ENCODE results near the gene DUS3L.
"Not testable (repeated sequence)": the region's sequence is repeated elsewhere in the genome, so short reads cannot be mapped to it uniquely, and the experiment has no call there.

DUS3L gene

DNA sequence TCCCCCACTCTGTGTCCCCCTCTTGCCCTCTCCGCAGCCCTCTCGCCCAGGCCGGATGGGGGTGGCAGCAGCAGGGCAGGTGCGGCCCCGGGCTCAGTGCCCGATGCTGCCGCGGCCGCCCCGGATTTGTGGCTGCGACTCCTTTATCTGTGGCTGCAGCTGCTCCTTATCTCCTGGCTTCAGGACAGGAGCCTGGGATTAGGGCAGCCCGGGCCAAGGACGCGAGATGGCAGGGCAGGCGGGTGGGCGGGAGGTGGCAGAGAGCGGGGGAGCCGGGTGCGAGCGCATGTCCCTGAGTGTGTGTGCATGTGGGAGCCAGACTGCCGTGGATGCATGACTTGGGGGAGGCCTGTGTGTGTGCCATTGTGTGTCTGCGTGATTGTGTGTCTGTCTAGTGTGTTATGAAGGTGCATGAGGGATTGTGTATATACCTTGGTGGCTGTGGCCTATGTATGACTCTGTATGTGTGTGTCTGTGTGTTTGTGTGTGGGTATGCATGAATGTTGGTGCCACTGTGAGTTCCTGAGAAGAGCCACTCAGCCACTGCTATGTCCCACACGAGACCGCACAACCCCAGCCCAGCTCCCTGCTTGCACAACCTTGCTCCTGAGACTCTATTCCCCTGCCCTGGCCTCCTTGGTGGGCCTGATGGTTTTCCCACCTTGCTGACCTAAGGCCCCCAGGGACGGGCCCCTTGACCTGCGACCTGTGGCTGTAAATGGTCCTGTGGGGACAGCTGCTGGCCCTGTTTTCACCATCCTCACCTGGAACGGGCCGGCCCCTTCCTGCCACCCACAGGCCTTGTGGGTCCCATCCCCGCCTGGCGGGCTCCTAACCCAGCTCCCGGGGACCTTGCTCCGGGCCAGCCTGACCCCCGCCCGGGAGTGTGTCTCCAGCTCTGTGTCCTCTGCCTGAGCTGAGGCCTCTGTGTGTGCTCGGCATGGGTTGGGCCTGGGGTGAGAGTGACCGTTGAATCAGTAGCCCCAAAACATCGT lies 8.6 kb upstream of the DUS3L start:
- DNase-seq (ENCODE audit: low spot score): no peak

DNA sequence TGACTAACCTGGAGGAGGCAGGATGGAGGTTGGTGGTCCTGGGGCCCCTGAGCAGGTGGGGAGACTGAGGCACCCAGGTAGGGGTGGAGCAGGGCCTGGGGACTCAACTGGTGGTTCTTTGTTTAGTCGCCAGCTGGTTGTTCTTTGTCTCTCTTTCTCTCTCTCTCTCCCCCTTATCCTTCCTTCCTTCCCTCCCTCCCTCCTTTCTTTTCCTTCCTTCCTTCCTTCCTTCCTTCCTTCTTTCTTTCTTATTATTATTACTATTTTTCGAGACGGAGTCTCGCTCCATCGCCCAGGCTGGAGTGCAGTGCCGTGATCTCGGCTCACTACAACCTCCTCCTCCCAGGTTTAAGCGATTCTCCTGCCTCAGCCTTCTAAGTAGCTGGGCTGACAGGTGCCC lies 7.3 kb upstream of the DUS3L start:
- no peak for DNase-seq (ENCODE audit: low spot score)

DNA sequence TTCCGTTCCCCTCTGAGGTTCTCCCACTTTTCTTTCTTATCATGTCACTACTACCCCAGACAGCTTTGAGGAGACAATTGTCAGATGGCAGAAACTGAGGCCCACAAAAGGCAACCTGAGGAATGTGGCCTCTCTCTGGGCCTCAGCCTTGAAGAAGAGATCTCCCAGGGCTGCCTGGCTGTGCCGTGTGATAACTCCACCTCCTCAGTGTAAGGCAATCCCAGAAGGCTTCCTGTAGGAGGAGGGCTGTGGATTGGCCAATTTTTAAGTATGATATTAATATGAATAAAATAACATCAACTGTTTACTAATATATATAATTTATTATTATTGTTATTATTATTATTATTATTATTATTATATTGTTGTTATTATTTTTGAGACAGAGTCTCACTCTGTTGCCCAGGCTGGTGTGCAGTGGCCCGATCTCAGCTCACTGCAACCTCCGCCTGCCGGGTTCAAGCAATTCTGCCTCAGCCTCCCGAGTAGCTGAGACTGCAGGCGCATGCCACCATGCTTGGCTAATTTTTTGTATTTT lies 4.5 kb upstream of the DUS3L start:
- no peak for DNase-seq (ENCODE audit: low spot score)

DNA sequence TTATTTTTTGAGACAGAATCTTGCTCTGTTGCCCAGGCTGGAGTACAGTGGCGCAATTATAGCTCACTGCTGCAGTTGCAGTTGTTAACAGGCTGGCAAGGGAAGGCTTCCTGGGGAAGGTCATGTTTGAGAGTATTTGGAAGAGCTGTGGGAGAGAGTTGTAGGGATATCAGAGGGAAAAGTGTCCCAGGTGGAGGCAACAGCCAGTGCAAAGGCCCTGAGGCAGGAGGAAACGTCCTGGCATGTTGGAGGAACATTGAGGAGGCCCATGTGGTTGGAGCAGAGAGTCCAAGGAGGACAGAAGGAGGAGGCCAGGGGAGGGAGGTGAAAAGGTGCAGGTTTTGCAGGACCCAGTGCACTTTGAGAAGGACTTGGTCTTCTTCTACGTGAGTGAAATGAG lies 2.2 kb upstream of the DUS3L start:
- DNase-seq (ENCODE audit: low spot score): no peak

DNA sequence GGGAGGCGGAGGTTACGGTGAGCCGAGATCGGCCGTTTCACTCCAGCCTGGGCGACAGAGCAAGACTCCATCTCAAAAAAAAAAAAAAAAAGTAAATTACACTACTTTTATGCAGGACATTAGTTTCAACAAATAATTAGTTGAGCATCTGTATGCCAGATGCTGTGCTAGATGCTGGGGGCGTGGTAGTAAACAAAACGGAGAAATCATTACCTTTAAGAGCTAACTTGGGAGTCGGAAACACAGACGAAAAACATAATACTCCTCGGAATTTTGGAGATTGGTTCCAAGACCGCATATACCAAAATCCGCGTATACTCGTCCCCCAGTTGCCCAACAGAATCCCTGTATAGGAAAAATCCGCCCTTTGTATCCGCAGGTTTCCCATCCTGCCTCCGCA lies 1.3 kb upstream of the DUS3L start:
- DNase-seq (ENCODE audit: low spot score): no peak

DNA sequence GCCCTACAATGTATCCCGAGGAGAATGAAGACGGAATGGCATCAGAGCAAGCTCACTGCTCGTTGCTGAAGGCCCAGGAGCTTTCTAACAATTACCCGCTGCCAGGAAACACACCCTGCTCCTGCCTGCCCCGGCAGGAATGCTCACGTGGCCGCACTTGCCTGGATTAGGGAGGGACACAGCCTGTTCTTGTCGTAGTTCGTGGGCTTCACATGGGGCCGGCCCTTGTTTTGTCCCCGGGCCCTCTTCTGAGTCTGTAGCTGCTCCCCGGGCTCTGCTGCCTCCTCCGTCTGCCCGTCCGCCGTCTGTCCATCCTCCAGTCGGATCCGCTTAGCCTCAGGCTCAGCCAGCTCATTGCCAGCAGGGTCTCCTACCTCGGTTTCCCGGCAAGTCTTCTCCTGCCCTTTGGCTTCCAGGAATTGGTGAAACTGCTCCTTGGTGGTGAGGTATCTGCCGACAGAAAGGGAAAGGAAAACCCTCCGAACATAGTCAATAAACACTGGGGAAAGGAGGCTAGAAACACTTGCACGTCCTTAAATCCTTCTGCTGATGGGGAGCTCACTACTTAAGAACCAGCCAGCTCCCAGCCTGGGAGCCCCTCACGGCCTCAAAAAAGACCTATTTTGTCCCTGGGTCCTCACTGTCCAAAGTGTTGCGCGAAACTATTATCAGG lies 941 bp downstream of the DUS3L start:
- no peak for DNase-seq (ENCODE audit: low spot score)

DNA sequence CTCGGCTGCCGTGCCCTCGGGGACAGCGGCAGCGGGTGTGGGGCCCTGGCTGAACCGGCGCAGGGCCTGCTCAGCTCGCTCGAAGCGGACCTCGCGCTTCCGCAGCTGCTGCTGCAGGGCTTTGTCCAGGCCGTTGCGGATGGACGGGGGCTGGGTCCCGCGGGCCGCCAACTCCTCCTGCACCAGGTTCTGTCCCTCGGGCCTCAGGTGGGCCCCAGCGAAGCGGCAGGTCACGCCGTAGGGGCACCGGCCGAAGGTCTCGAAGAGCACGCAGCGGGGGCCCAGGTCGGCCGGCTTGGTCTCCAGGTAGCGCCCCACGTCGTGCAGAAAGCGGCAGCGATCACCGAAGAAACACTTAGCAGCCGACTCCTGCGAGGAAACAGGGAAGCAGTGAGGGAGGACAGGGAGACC lies 1.6 kb downstream of the DUS3L start:
- no peak for DNase-seq (ENCODE audit: low spot score)

DNA sequence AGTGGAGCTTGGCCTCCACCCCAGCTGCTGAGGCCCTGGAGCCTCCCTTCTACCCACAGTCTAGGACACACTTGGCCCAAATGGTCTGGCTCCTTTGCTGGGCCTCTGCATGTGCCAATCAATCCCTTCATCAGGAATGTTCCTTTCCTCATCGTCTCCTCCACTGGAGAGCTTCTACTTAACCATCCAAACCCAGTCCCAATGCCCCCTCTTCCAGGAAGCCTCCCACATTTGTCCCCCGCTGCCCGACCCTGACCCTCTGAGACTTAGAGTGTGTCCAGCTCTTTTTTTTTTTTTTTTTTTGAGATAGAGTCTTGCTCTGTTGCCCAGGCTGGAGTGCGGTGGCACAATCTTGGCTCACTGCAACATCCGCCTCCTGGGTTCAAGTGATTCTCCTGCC lies 2.5 kb downstream of the DUS3L start:
- no peak for DNase-seq (ENCODE audit: low spot score)

DNA sequence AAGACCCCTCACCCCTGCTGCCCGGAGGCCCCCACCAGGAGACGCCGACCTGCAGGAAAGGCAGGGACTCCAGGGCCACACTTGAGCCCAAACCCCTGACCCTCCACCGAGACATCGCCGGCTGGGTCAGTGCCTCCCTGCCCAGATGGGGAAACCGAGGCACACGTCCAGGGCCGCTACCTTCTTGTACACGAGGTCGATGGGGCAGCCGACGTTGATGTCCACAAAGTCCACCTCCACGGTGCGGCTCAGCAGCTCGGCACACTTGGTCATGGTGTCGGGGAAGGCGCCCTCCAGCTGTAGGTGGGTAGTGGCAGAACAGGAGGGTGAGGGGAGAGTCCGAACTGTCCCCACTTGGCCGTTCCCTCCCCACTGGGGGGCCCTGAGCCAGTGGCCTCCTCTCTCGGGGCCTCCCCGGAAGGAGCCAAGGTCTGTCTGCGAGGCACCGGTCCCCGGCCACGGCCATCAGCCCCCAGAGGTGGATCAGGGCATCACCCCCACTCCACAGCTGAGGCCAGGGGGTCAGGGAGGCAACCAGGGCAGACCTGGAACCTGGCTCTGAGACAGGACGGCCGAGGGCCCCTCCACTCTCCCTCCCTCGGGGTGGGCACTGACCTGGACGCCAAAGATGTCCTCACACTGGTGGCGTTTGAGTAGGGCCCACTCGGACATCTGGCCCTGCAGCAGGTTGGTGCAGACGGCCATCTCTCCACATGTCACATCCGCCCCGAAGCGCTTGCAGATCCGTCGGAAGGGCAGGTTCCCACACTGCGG lies 3.4 kb downstream of the DUS3L start:
- DNase-seq (ENCODE audit: low spot score): no peak

DNA sequence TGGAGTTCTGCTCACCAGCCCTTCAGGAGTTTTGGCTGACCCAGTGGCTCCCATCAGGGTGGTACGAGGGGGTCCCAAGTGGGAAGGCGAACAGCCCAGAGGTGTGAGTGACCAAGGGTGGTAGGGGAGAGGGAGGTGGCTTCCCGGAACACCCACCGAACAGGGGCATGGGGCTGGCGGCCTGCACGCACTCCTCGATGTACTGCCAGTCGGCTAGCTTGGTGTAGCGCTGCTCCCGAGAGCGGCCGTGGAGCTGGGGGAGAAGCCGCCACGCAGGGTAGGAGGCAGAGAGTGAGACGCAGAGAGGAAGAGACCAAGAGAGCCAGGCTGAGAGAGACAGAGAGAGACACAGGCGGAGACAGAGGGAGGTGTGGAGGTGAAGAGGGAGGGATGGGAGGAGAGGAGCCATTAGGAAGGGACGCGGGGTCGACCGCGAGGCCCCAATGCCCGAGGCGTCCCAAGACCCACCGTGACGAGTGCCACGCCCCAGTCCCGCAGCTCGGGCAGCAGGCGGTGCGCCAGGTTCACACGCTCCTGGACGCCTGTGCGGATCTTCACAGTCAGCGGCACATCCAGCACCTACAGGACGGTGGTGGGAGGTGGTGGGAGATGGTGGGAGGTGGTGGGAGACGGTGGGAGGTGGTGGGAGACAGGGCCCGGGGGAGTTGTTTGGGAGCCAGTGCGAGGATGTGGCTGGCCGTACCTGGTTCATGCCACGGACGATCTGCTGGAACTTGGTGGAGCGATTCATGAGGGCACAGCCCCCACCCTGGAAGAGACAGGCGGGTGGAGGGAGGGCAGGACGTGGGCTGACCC lies 4.2 kb downstream of the DUS3L start:
- DNase-seq (ENCODE audit: low spot score): no peak

DNA sequence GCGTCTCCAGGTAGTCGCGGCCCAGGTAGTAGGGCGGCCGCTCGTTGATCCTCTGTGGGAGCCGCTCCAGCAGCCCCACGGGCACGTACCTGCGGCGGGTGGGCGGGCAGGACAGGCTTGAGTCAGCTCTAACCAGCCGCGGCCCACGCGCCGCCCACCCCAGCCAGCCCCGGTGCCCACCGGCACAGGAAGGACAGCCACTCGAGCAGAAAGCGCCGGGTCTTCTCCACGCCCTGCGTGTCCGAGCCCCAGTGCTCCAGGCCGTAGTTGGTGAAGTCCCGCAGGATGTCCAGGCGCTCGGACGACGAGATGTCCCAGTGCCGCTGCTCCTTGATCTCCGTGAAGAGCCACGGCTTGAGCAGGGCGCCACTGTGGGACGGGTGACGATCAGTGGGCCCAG lies 5.5 kb downstream of the DUS3L start:
- DNase-seq (ENCODE audit: low spot score): no peak

DNA sequence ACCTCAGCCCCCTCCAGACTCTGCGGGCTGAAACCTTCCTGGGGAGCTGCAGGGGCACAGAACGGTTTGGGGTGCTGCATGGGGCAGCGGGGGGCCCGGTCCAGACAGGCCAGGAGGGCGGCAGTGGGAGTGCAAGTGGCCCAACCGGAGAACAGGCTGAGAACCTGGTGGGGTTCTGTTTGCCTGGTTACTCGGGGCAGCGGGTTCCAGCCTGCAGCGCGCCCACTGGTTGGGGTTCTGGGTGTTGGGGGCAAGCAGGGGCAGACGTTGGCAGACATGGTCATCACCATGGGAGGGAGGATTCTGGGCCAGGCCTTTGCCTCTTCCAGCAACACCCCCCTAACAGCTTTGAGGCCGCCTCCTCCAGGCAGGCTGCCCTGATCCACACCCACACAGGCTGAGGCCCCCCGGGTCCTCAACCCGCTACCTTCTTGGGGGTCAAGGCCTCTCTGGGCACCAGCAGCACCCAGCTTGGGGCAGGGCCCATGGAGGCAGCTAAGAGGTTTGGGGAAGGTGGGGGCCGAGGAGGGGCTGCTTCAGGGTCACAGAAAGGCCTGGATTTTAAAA lies 6.3 kb downstream of the DUS3L start, which contains the start of gene PRR22:
TSS of gene PRR22 (minus strand) at position 166 of the 567 bp plus-strand sequence. CDS start at position 80, 86 bp downstream.
- DNase-seq (ENCODE audit: low spot score): no peak

DNA sequence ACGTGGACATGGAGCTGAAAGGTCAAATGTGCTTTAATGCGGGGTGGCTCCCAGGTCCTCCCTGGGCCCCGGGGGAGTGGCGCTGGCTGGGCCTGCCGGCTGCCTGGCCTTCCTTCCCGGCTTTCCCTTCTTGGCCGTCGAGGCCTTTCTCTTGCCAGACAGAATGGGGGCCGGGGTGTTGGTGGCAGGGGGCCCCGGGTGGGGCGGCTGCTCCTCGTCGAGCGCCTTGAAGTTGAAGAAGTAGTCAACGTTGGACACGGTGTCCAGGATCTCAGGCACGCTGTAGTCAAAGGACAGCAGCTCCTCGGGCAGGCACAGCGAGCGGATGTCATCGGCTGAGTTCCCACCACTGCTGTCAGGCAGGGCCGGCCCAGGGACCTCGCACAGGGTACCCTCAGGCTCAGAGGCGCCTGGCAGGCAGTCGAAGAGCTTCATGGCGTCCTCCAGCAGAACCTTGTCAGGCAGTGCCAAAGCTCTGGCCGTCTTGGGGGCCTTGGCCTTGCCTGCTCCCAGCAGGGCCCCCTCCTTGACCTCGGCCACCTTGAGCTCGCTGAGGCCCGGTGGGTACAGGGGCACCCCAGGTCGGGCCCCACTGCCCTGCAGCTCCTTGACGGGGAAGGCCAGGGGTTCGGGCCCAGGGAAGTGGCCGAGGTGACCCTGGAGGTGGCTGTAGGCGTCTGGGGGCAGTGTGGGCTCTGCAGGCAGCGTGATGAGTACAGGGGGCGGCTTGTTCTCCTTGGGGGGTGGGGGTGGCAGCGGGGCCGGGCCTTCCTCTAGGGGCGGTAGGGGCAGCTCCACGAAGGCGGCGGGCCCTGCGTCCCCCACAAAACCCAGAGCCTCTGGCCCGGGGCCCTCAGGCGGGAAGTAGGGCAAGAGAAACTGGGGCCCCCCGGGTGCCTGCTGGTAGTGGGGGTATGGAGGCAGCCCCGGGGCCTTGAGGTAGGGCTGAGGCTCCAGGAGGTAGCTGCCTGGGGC lies 7.7 kb downstream of the DUS3L start:
- no peak for DNase-seq (ENCODE audit: low spot score)

DNA sequence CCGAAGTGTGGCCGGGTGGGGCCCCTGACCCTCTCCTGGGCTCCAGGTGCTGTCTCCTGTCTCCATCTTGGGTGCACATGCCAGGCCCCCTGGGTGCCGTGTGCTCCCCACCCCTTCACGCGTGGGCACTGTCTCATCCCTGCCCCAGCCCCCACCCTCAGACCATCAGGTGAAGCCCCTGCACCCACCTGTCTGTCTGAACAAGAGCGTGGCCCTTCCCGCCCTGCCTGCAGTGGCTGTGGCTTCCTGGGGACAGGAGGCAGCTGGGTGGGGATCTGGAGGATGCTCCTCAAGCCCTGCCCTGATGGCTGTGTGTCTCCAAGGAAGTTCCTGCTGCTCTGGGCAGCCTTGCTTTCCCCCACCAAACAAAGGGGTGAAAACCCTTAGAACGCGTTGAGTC lies 8.6 kb downstream of the DUS3L start:
- DNase-seq (ENCODE audit: low spot score): no peak

DNA sequence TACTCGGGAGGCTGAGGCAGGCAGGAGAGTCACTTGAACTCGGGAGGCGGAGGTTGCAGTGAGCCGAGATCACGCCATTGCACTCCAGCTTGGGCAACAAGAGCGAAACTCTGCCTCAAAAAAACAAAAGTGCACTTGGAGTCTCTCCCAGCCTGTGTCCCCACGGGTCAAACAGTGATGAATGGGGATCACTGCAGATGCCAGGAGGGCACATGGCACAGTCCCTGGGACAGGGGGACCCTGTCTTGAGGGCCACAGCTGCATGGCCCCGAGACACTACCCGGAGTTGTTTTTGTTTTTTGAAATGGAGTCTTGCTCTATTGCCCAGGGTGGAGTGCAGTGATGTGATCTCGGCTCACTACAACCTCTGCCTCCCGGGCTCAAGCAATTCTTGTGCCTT lies 10.0 kb downstream of the DUS3L start:
- DNase-seq (ENCODE audit: low spot score): not testable (repeated sequence)

DNA sequence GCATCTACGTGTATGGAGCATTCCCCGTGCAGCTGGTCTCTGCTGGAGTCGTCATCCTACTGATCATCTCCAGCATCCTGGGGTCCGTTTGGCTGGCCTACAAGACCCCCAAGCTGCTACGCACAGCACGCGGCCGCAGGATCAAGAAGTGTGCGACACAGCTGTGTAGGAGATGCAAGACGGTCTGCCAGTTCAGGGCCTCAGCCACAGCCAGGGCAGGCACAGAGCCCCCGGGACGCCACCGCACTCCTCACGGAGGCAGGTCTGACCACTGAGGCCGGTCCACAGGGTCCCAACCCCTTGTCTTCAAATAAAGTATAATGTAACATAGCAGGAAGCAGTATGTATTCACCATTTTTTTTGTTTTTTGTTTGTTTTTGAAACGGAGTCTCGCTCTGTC lies 12.6 kb downstream of the DUS3L start:
- no peak for DNase-seq (ENCODE audit: low spot score)

DNA sequence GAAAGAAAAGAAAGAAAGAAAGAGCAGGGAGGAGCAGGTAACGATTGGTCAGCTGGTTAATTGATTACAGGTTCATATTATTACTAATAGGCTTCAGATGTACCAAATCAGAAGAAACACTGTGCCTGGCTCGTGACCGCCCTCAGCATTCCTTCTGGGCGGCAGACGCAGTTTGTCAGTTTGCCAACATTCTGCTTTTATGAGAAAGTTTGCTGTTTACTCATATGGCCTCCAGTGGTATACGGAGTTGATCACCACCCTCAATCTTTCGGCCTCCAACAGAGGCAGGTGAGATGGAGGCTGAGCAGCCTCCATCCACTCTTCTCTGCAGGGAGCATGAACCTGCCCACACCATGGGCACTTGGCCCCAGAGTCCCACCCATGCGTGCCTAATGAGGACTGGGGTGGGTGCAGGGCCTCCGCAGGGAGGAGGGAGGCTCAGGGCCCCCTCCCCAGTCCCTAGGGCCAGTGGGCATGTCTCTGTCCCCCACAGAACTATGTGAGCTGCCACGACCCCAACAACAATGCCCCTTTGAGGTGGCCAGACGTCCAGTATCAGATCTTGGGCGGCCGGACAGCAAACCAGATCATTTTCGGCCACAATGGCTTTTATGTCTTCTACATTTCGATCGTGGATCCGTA lies 15.2 kb downstream of the DUS3L start:
- DNase-seq (ENCODE audit: low spot score): no peak

DNA sequence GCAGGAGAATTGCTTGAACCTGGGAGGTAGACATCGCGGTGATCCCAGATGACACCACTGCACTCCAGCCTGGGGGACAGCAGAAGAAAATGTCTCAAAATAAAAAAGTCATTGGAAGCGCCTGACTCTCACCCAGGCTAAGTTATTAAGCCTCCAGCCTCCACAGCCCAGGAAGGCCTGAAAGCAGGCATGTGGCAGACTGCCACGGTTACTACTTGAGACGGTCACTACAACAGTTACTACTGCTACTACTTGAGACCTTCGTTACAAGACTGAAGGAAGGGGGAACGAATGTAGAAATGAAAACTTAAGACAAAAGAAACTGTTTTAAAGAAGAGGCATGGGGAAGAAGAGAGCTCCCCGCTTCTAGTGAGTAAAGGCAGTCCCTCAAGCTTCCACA lies 16.0 kb downstream of the DUS3L start:
- no peak for DNase-seq (ENCODE audit: low spot score)

DNA sequence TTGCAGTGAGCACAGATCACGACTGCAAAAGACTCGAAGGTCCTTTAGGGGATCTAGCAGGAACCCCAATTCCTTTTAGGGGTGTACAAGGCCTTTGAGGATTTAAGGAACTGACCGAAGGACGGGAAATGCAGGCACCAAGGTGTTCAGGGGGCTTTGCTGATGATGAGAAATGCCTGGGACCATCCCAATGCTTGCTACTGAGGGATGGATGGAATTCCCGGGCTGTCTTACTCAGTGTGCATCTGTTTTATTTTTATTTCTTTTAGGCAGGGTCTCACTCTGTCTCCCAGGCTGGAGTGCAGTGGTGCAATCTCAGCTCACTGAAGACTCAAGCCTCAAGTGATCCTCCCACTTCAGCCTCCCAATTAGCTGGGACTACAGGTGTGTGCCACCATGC lies 17.7 kb downstream of the DUS3L start:
- no peak for DNase-seq (ENCODE audit: low spot score)
